GM23338 (cell line): Measurements from ENCODE around the gene DPP10.

Source experiments
- CREB1 ChIP-seq: fragments of 250-450 bp; sonication (Bioruptor Pico); IDR thresholded peaks from 2 replicates; pipeline ENCODE4 v1.5.0; 2020; ENCODE audit warnings: low read depth, mild to moderate bottlenecking, moderate library complexity
- EZH2 ChIP-seq: fragments of 200-600 bp; sonication (generic); IDR thresholded peaks from one replicate; pipeline ENCODE4 v1.8.0; 2017; ENCODE audit warnings: antibody characterized with exemption, mild to moderate bottlenecking, low read depth; ENCODE audit not compliant: unreplicated experiment
- EZH2phosphoT487 ChIP-seq: fragments of 200-600 bp; sonication (generic); IDR thresholded peaks from one replicate; pipeline ENCODE4 v1.8.1; 2018; ENCODE audit warnings: antibody characterized with exemption; ENCODE audit not compliant: unreplicated experiment
- JUNB ChIP-seq: IDR thresholded peaks from one replicate; pipeline ENCODE4 v1.6.1; 2016; ENCODE audit warnings: antibody characterized with exemption; ENCODE audit not compliant: unreplicated experiment
- NANOG ChIP-seq: IDR thresholded peaks from 2 replicates; pipeline ENCODE4 v1.6.1; 2016; ENCODE audit warnings: antibody characterized with exemption, borderline replicate concordance
- POLR2AphosphoS5 ChIP-seq: IDR thresholded peaks from 2 replicates; pipeline ENCODE4 v1.6.1; 2016; ENCODE audit warnings: antibody characterized with exemption, low read depth
- STAT1 ChIP-seq: IDR thresholded peaks from one replicate; pipeline ENCODE4 v1.6.1; 2016; ENCODE audit warnings: antibody characterized with exemption; ENCODE audit not compliant: unreplicated experiment
- ZNF331 ChIP-seq: fragments of 250-450 bp; sonication (Bioruptor Pico); IDR thresholded peaks from 2 replicates; pipeline ENCODE4 v1.5.0; 2020; ENCODE audit warnings: low read depth, mild to moderate bottlenecking, moderate library complexity
- TF ChIP-seq, protein P1 (sequence below), 2 experiments: fragments of 200-600 bp in 1 of 2; sonication (generic) in 1 of 2; conservative IDR thresholded peaks; 2 replicates each; pipeline versions ENCODE4 v1.5.1 to v1.6.1; 2016 to 2017; ENCODE audit warnings: antibody characterized with exemption in 2 of 2, low read depth in 2 of 2, mild to moderate bottlenecking in 2 of 2, moderate library complexity in 1 of 2
- TF ChIP-seq, protein P2 (sequence below): IDR thresholded peaks from one replicate; pipeline ENCODE4 v1.6.1; 2018; ENCODE audit warnings: antibody characterized with exemption; ENCODE audit not compliant: unreplicated experiment

GRCh38 chr2:115694651-115695050 is 1252.2 kb downstream of the DPP10 start:
- TF ChIP-seq EZH2 (no peak), EZH2phosphoT487 (no peak), POLR2AphosphoS5 (no peak), ZNF331 (CRISPR knock-in tag) (no peak), JUNB (no peak), NANOG (no peak), CREB1 (CRISPR knock-in tag) (no peak), STAT1 (no peak)
- TF ChIP-seq, protein P1, sequence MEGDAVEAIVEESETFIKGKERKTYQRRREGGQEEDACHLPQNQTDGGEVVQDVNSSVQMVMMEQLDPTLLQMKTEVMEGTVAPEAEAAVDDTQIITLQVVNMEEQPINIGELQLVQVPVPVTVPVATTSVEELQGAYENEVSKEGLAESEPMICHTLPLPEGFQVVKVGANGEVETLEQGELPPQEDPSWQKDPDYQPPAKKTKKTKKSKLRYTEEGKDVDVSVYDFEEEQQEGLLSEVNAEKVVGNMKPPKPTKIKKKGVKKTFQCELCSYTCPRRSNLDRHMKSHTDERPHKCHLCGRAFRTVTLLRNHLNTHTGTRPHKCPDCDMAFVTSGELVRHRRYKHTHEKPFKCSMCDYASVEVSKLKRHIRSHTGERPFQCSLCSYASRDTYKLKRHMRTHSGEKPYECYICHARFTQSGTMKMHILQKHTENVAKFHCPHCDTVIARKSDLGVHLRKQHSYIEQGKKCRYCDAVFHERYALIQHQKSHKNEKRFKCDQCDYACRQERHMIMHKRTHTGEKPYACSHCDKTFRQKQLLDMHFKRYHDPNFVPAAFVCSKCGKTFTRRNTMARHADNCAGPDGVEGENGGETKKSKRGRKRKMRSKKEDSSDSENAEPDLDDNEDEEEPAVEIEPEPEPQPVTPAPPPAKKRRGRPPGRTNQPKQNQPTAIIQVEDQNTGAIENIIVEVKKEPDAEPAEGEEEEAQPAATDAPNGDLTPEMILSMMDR (conservative IDR thresholded peaks at IDR 0.05; ENCODE audit: low read depth in 2 of 2): no peak
- TF ChIP-seq, protein P2, sequence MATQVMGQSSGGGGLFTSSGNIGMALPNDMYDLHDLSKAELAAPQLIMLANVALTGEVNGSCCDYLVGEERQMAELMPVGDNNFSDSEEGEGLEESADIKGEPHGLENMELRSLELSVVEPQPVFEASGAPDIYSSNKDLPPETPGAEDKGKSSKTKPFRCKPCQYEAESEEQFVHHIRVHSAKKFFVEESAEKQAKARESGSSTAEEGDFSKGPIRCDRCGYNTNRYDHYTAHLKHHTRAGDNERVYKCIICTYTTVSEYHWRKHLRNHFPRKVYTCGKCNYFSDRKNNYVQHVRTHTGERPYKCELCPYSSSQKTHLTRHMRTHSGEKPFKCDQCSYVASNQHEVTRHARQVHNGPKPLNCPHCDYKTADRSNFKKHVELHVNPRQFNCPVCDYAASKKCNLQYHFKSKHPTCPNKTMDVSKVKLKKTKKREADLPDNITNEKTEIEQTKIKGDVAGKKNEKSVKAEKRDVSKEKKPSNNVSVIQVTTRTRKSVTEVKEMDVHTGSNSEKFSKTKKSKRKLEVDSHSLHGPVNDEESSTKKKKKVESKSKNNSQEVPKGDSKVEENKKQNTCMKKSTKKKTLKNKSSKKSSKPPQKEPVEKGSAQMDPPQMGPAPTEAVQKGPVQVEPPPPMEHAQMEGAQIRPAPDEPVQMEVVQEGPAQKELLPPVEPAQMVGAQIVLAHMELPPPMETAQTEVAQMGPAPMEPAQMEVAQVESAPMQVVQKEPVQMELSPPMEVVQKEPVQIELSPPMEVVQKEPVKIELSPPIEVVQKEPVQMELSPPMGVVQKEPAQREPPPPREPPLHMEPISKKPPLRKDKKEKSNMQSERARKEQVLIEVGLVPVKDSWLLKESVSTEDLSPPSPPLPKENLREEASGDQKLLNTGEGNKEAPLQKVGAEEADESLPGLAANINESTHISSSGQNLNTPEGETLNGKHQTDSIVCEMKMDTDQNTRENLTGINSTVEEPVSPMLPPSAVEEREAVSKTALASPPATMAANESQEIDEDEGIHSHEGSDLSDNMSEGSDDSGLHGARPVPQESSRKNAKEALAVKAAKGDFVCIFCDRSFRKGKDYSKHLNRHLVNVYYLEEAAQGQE: no peak
